GM12878 (cell line): ENCODE data around the gene CT45A3. TPM values are rescaled to one million over a fixed set of nuclear protein-coding genes. Genes with fewer than 3 reads are reported as not detected.
"Not testable (repeated sequence)": the region's sequence is repeated elsewhere in the genome, so short reads cannot be mapped to it uniquely, and the experiment has no call there.

Source experiments
- ATAC-seq: fragments of 200-7000 bp; cut with Tn5 transposase; 3 replicates; pipeline ENCODE4 v1.9.1; 2020; ENCODE audit warnings: mild to moderate bottlenecking, moderate library complexity
- BruUV-seq: library from RNA; stranded (reverse); fragments of 400-500 nt; replicated peaks from 2 replicates; lab custom pipeline; 2021; lab: Mats Ljungman, UMichigan
- CTCF ChIA-PET: fragments of 300-600 bp; sonication (Branson Sonifier 250); formaldehyde crosslinking; extraction: SDS; loops from one replicate; lab custom pipeline; 2021; ENCODE audit warnings: inconsistent platforms; lab: Yijun Ruan, JAX
- POLR2A ChIA-PET: fragments of 350-600 bp; formaldehyde crosslinking; extraction: SDS; loops from one replicate; lab custom pipeline; 2021; ENCODE audit warnings: inconsistent platforms; lab: Charles Lee
- RAD21 ChIA-PET: fragments of 300-600 bp; sonication (Branson Sonifier 250); formaldehyde crosslinking; loops from one replicate; lab custom pipeline; 2023; ENCODE audit warnings: antibody characterized with exemption; ENCODE audit not compliant: unreplicated experiment; lab: Charles Lee
- SMC1A ChIA-PET: fragments of 300-600 bp; sonication (Branson Sonifier 250); formaldehyde crosslinking; loops from one replicate; lab custom pipeline; 2023; ENCODE audit not compliant: unreplicated experiment, uncharacterized antibody; lab: Charles Lee
- DNase-seq: peaks from one replicate; pipeline ENCODE4 v3.0.0-alpha.2; 2011; ENCODE audit warnings: low read depth, low spot score
- FAIRE-seq: peaks from 3 replicates; lab custom pipeline; 2011; peaks lifted over from hg19 to GRCh38; lab: Jason Lieb, UNC
- H2AFZ ChIP-seq: 2 replicates; pipeline ENCODE4 v1.6.0; 2011; ENCODE audit warnings: low read depth, low read length, control low read depth; ENCODE audit not compliant: control insufficient read depth
- H3K27ac ChIP-seq: 2 replicates; pipeline ENCODE4 v1.5.1; 2011; ENCODE audit warnings: control low read depth; ENCODE audit not compliant: control insufficient read depth, insufficient read depth
- H3K27me3 ChIP-seq, 2 experiments: replicated peaks in 1 of 2; 2 replicates each; pipeline versions ENCODE4 v1.6.0 to v1.6.1; 2011; ENCODE audit warnings: low read length in 1 of 2; ENCODE audit not compliant: control insufficient read depth in 2 of 2, insufficient read depth in 2 of 2
- H3K36me3 ChIP-seq, 2 experiments: 2 replicates each; pipeline ENCODE4 v1.5.1; 2011; ENCODE audit warnings: low read length in 1 of 2; ENCODE audit not compliant: control insufficient read depth in 2 of 2, insufficient read depth in 2 of 2
- H3K4me1 ChIP-seq: 2 replicates; pipeline ENCODE4 v1.6.1; 2011; ENCODE audit warnings: mild to moderate bottlenecking, low read length, moderate library complexity, mixed read lengths; ENCODE audit not compliant: control insufficient read depth, insufficient read depth
- H3K4me2 ChIP-seq: 2 replicates; pipeline ENCODE4 v1.6.0; 2011; ENCODE audit warnings: control low read depth; ENCODE audit not compliant: control insufficient read depth, insufficient read depth
- H3K4me3 ChIP-seq: fragments of 200-600 bp; sonication (generic); 2 replicates; pipeline ENCODE4 v1.5.1; 2016
- H3K79me2 ChIP-seq: 2 replicates; pipeline ENCODE4 v1.6.0; 2011; ENCODE audit warnings: low read length; ENCODE audit not compliant: control insufficient read depth, insufficient read depth
- H3K9ac ChIP-seq: 2 replicates; pipeline ENCODE4 v1.8.0; 2011; ENCODE audit warnings: low read length, control low read depth, mixed read lengths; ENCODE audit not compliant: control insufficient read depth, insufficient read depth
- H3K9me3 ChIP-seq: replicated peaks from 3 replicates; pipeline ENCODE4 v1.5.1; 2011; ENCODE audit warnings: mild to moderate bottlenecking, low read length; ENCODE audit not compliant: control insufficient read depth, insufficient read depth
- H4K20me1 ChIP-seq: 2 replicates; pipeline ENCODE4 v1.6.0; 2011; ENCODE audit not compliant: control insufficient read depth, insufficient read depth
- CTCF ChIP-seq, 3 experiments: IDR thresholded peaks in 2 of 3; conservative IDR thresholded peaks in 1 of 3; 2 replicates each; pipeline ENCODE4 v1.5.1; 2011; ENCODE audit warnings: low read depth in 3 of 3, low read length in 3 of 3, mild to moderate bottlenecking in 3 of 3, control low read depth in 2 of 3, moderate library complexity in 2 of 3, inconsistent platforms in 1 of 3, mixed read lengths in 1 of 3; ENCODE audit not compliant: control insufficient read depth in 2 of 3, insufficient read depth in 1 of 3; ENCODE audit errors: extremely low read depth in 1 of 3
- PKNOX1 ChIP-seq: fragments of 450-650 bp; IDR thresholded peaks from 2 replicates; pipeline ENCODE4 v1.6.1; 2016; ENCODE audit warnings: mild to moderate bottlenecking
- RAD21 ChIP-seq: IDR thresholded peaks from 2 replicates; pipeline ENCODE4 v1.6.1; 2011; ENCODE audit warnings: mild to moderate bottlenecking, low read depth, low read length, moderate library complexity; ENCODE audit not compliant: insufficient read depth
- SPI1 ChIP-seq: IDR thresholded peaks from 2 replicates; pipeline ENCODE4 v1.6.1; 2011; ENCODE audit warnings: low read depth, mild to moderate bottlenecking, low read length, moderate library complexity, borderline replicate concordance; ENCODE audit not compliant: insufficient read depth
- WGBS: methylation state at CpG from one replicate; pipeline ENCODE4 v1.1.6; 2016; ENCODE audit warnings: low lambda C conversion rate; ENCODE audit not compliant: insufficient replicate concordance, insufficient coverage; ENCODE audit errors: missing lambda C conversion rate; 5-methylcytosine and 5-hydroxymethylcytosine counted together
- in situ Hi-C: fragments of 300-500 bp; cut with MboI; formaldehyde crosslinking; loops from 9 replicates; pipeline ENCODE4 v1.14.3; 2018; ENCODE audit warnings: mixed read lengths
- intact Hi-C: fragments of 100-400 bp; cut with micrococcal nuclease; formaldehyde crosslinking; loops from one replicate; pipeline ENCODE4 v1.14.2; 2022; ENCODE audit not compliant: unreplicated experiment
- polyA plus RNA-seq, 11 experiments: library from polyadenylated mRNA; depleted of rRNA in 4 of 11; unstranded in 6 of 11; stranded (reverse) in 5 of 11; fragments of >200 nt; fragmentation: Nextera tagmentation in 4 of 11; fragmentation: Illumina TruSeq in 1 of 11; extraction: Ambion mirVana in 4 of 11; extraction: Trizol in 1 of 11; gene quantifications; 1 replicate in 1 of 11; 2 replicates in 10 of 11; pipeline versions ENCODE4 v1.2.1 to v1.2.3, GENCODE V29; 2011 to 2016; ENCODE audit warnings: inconsistent platforms in 2 of 11, missing spikeins in 2 of 11, low read depth in 1 of 11
- total RNA-seq, 4 experiments: library from RNA; depleted of rRNA in 3 of 4; stranded (reverse); fragments of >200 nt in 3 of 4; fragmentation: Illumina TruSeq in 1 of 4; extraction: Trizol in 1 of 4; gene quantifications; 2 replicates each; pipeline versions ENCODE4 v1.2.1 to v1.2.3, GENCODE V29; 2013 to 2021

CT45A3 gene
- total and polyA plus RNA-seq, 10 of the 15 experiments (the other 5 are each of a cell fraction or from before 2014, with no cell fraction given), result not detected

- RAD21 ChIA-PET, result no interaction called here
- SMC1A ChIA-PET, result no interaction called here
Measured at GRCh38 chrX:135737366-135738071, 30.5 kb downstream of the CT45A3 start.

GRCh38 chrX:135734666-135735065, 33.3 kb downstream of the CT45A3 start:
- WGBS, result 23% methylated on average over 5 of the region's 5 CpGs
- H3K9ac ChIP-seq, H3K36me3 ChIP-seq, H3K27me3 ChIP-seq, CTCF ChIA-PET, intact Hi-C loops, H3K4me2 ChIP-seq, RAD21 ChIA-PET, DNase-seq, H3K4me1 ChIP-seq, in situ Hi-C loops, H3K9me3 ChIP-seq, H3K4me3 ChIP-seq, FAIRE-seq, H3K27ac ChIP-seq, H2AFZ ChIP-seq, POLR2A ChIA-PET, H3K79me2 ChIP-seq, ATAC-seq, H4K20me1 ChIP-seq, BruUV-seq: not testable (repeated sequence)
- SMC1A ChIA-PET, result interaction anchor here (0.6 kb wide), 1 partner anchor 1214 kb away, joined by 3 read pairs; no protein-coding TSS in a partner anchor

More at GRCh38 chrX:135737366-135738071, 30.5 kb downstream of the CT45A3 start:
- ATAC-seq (peak; percentile 51), FAIRE-seq (no peak), DNase-seq (no peak)
- Histone ChIP-seq H3K9ac (no peak overlapping the region), H4K20me1 (no peaks in the 10 kb centered on the region), H3K4me3 (no peak overlapping the region), H3K4me1 (no peaks in the 10 kb centered on the region), H3K27me3 (no peaks in the 10 kb centered on the region), H2AFZ (no peak overlapping the region), H3K27ac (no peak overlapping the region), H3K79me2 (no peaks in the 10 kb centered on the region), H3K4me2 (no peak overlapping the region), H3K36me3 (no peaks in the 10 kb centered on the region), H3K9me3 (no peaks in the 10 kb centered on the region)
- in situ Hi-C loops (no loop called here), intact Hi-C loops (no loop called here)
- WGBS, result 8% methylated on average over 4 of the region's 4 CpGs
- BruUV-seq, result no TSS peak
- CTCF ChIA-PET, result interaction anchor here (1.0 kb wide), 1 partner anchor 274 kb away, joined by 3 read pairs; no protein-coding TSS in a partner anchor
- POLR2A ChIA-PET, result no interaction called here
- TF ChIP-seq PKNOX1, result no peak
- peak; percentile 33; the same call in 1 of the 2 replicates for TF ChIP-seq SPI1
- TF ChIP-seq RAD21, result peak; percentile 19; the same call in 1 of the 2 replicates
- peak in 1 of 3 experiments; percentile 15; a peak in 1 of 6 replicates for TF ChIP-seq CTCF (IDR thresholded peaks at IDR 0.05 in 2 of 3, conservative IDR thresholded peaks at IDR 0.05 in 1 of 3; ENCODE audit: control insufficient read depth in 2 of 3, extremely low read depth in 1 of 3, insufficient read depth in 1 of 3, low read depth in 3 of 3, low read length in 3 of 3)
